ENCODE results near the gene SERPINF2.
"Not testable (repeated sequence)": the region's sequence is repeated elsewhere in the genome, so short reads cannot be mapped to it uniquely, and the experiment has no call there.

Gene SERPINF2

DNA sequence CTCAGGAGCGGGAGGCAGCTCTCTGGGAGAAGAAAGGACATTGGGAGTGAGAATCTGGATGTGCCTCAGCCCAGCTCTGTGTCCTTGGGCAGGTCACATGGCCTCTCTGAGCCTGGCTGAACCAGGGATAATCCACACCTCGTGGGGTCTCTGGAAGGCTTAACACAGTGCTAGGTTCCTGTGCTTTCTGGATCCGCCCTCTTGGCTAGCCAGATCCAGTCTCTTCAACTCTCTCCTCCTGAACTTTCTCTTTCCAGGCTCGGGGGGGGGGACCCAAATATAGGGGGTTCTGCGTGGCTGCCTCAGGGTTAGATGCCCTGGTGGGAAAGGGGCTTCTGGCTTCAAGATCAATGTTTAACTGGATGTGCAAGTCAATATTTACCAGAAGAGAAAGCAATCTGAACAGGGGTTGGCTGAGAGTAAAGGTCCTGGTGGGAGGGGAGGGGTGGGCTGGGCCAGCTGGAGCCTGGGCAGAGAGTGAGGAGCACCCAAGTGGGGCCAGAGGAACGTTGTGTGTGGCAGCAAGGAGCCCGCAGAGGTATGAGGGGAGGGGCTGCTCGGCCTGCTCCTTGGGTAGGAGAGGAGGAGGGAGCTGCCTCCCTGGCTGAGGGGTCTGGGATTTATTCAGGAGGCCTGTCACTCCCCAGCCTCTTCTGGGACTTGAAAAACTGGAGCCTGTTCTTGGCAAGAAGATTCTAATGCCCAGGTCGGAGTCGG, at the start of gene SERPINF2:
TSS of gene SERPINF2 (plus strand) at position 501 of the 717 bp plus-strand sequence. CDS start 2,125 bp downstream, outside the sequence.
- peak; percentile 17 for DNase-seq (ENCODE audit: low spot score)

GRCh38 chr17:1693339-1693738, 49.3 kb upstream of the SERPINF2 start:
- peak; percentile 43 for DNase-seq (ENCODE audit: low spot score)

- no peak for DNase-seq (ENCODE audit: low spot score)
These were observed 47.3 kb upstream of the SERPINF2 start for GRCh38 chr17:1695365-1695764.

DNA sequence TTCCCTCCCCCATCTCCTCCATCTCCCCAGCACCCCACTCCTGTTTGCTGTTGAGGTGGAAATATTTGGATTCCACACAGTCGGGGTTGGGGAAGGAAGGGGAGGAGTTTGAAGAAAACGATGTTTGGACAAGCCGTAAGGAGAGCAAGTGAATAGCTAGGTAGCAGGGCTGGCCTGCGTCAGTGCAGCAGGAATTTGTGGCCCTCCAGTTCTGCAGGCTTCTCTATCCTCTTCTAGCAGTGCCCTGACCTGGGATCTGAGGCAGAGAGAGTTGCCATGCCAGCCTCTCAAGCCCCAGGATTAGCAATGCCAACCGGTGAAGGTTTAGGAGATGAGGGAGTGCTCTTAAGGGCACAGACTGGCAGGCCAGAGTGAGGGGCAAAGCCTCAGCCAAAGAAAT, 45.0 kb upstream of the SERPINF2 start:
- DNase-seq (ENCODE audit: low spot score), result no peak

GRCh38 chr17:1699891-1700290, 42.8 kb upstream of the SERPINF2 start:
- not testable (repeated sequence) for DNase-seq (ENCODE audit: low spot score)

- peak; percentile 60 for DNase-seq (ENCODE audit: low spot score)
These were observed 39.6 kb upstream of the SERPINF2 start for GRCh38 chr17:1703063-1703462.

- DNase-seq (ENCODE audit: low spot score), result no peak
These were observed 37.7 kb upstream of the SERPINF2 start for GRCh38 chr17:1705004-1705403.

GRCh38 chr17:1707107-1707506, 35.6 kb upstream of the SERPINF2 start:
- DNase-seq (ENCODE audit: low spot score), result no peak

DNA sequence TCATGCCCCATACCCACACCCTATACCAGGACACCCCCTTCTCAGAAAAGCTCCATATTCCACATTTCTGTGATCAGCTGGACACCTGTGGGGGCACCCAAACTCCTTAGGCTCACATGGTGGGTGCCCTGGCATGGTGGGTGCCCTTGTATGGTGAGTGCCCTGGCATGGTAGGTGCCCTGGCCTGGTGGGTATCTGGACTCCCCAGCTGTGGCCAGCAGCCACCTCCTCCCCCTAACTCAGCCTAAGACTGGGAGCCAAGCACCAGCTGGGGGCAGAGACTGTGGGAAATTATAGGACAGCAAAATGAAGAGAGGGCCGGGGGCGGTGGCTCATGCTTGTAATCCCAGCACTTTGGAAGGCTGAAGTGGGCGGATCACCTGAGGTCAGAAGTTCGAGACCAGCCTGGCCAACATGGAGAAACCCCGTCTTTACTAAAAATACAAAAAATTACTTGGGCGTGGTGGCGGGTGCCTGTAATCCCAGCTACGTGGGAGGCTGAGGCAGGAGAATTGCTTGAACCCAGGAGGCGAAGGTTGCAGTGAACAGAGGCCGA, 33.8 kb upstream of the SERPINF2 start:
- DNase-seq (ENCODE audit: low spot score), result not testable (repeated sequence)

DNA sequence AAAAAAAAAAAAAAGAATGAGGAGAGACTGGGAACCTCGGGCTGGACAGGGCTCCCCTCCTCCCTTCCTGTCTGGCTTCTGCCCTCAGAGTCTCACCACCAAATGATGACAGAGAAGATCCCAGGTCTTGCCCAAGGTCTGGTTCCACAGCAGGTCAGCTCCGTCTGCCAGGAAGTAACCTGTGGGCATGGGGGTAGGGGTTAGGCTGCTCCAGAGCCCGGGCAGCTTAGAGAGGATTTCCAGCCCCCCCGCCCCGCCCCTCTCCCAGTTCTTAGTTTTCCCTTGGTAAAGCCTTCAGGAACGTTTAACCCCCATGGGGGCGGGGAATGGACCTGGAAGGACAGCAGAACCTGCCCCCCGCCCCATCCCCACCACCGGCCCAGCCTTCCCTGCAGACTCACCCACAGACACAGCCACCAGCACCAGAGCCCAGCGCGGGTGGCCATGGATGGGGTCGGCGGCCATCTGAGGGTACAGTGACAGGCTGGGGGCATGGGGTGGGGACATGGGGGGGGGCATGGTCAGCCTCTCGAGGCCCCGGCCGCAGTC, 33.2 kb upstream of the SERPINF2 start:
- peak; percentile 29 for DNase-seq (ENCODE audit: low spot score)

- DNase-seq (ENCODE audit: low spot score), result peak; percentile 73
These were observed 32.5 kb upstream of the SERPINF2 start, which contains the start of gene TLCD2 for GRCh38 chr17:1709971-1710806. TSS of gene TLCD2 (minus strand) at chr17:1710377. CDS start at chr17:1710242, 135 bp downstream.

DNA sequence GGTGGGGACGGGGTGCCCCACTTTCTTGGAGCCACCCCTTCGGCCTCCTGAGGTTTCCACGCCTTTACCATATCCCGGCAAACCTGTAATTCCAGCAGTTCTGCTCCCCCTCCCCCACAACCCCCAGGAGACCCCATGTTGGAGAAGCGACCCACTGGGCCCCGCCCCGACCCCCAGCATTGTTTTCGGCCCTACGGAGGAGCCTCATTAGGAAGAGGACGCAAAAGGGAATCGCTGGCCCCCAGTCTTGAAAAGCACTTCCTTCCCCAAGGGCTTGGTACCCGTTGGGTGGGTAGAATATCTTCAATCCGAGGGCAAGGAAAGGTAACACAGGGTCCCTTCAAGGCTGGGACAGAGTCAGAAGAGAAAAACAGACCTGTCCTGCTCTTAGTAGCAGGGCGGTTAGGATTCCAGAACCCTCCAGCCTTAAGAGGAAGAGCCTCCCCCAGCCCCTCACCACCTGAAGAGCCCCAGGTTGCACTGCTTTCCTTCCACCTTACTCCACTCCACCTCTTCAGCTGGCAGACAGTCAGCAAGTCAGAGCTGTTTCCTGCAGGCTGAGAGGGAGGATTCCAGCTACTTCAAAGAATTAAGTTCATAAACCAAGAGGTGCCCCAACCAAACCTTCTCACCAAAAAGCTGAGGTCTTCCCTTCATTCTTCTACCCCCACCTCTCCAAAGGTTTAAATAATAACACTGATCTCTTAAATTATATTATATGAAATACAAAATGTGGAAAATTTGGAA, 31.7 kb upstream of the SERPINF2 start:
- peak; percentile 23 for DNase-seq (ENCODE audit: low spot score)

- DNase-seq (ENCODE audit: low spot score), result no peak
These were observed 30.9 kb upstream of the SERPINF2 start for GRCh38 chr17:1711804-1712203.

- no peak for DNase-seq (ENCODE audit: low spot score)
These were observed 30.4 kb upstream of the SERPINF2 start for GRCh38 chr17:1712271-1712670.

DNA sequence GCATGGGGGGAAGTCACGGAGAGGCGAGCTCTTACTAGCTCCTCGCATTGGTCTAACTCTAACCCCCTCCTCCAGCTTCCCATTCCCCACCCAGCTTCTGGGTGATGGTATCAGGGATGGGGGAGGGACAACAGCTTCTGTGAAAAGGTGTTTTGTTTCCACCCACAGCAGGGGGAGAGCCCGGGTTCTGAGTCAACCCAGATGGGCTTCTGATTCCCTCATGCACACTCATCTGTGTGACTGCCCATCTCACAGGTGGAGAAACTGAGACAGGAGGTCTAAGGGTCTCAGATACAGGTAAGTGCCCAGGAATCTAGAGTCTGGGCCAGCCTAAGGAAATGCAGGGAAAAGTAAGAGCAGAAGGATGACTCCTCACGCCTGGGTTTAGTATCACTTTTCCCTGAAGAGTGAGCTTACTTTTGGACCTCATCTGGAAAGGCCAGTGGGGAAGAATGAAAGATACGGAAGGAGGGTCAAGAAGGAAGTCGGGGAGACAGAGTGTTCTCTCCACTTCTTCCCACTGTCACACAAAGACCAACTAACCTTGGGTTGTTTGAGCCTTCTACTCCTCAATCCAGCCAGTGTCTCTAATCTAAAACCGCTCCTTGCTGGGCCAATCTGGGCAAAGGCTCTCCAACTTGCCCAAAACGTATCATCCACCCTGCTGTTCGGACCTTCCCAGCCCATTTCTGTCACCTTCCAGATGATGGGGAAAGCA, 29.4 kb upstream of the SERPINF2 start:
- DNase-seq (ENCODE audit: low spot score), result no peak

DNA sequence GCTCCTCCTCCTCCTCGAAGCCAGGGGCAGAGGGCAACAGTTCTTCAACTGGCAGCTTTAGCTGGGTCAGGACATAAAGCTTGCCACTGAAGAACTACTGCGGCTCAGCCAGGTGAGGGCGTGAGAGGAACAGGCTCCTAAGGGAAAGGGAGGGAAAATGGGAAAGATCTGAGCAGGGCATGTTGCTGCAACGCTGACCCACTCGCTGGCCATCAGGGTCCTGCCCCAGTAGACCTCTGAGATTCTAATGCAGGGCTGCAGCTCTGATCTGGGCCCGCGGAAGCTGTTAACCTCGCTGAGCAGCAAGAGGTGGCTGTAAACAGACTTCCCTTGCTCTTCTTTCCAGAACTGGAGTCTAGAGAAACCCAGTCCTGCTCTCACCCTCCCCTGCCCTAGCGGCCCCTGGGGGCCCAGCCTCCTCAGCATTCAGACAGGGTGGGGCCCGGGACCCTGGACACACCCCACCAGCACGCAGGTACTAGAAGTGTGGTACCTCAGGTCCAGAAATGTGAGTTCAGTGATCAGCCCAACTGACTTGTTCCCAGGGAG, 28.7 kb upstream of the SERPINF2 start:
- peak; percentile 65 for DNase-seq (ENCODE audit: low spot score)

DNA sequence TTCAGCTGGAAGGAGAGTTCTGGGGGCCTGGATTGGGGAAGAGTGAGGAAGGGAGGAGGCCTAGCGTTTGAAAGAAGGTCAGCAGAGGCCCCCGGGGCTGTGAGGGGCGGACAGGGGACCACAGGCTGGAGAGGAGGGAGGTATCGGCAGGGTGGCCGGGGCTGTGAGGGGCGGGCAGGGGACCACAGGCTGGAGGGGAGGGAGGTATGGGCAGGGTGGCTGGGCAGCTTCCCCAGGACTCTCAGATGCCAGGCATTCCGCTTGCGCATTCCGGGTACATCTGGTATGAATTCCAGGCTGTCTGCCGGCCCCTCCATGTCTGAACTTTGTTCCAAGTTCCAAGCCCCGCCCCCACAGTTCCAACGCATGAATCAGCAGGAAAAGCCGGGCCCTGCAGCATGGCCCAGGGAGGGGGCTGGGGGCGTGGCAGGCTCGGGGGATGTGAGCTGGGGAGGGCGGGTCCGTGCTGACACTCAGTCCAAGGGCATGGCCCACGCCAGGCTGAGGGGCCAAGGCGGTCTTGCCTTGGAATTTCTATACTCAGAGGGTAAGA, 28.2 kb upstream of the SERPINF2 start:
- DNase-seq (ENCODE audit: low spot score), result peak; percentile 96

GRCh38 chr17:1714980-1715802, 27.5 kb upstream of the SERPINF2 start:
- DNase-seq (ENCODE audit: low spot score), result peak; percentile 92

GRCh38 chr17:1715803-1716075, 26.9 kb upstream of the SERPINF2 start:
- DNase-seq (ENCODE audit: low spot score), result no peak

All from kidney tubule cell (primary cell).